Epithelial cell of esophagus (primary cell): ENCODE data around the gene NEK6.

ENCODE experiments used
- DNase-seq: peaks from one replicate; pipeline ENCODE4 v3.0.0; 2010; ENCODE audit warnings: low read depth
- H3K4me3 ChIP-seq: 2 replicates; pipeline ENCODE4 v1.5.1; 2011; ENCODE audit warnings: mild to moderate bottlenecking, low read length, control low read depth
- CTCF ChIP-seq: IDR thresholded peaks from 2 replicates; pipeline ENCODE4 v1.5.1; 2011; ENCODE audit warnings: low read depth, mild to moderate bottlenecking, low read length, control low read depth, inconsistent platforms; ENCODE audit not compliant: insufficient read depth; ENCODE audit errors: missing control alignments

The NEK6 gene

DNA sequence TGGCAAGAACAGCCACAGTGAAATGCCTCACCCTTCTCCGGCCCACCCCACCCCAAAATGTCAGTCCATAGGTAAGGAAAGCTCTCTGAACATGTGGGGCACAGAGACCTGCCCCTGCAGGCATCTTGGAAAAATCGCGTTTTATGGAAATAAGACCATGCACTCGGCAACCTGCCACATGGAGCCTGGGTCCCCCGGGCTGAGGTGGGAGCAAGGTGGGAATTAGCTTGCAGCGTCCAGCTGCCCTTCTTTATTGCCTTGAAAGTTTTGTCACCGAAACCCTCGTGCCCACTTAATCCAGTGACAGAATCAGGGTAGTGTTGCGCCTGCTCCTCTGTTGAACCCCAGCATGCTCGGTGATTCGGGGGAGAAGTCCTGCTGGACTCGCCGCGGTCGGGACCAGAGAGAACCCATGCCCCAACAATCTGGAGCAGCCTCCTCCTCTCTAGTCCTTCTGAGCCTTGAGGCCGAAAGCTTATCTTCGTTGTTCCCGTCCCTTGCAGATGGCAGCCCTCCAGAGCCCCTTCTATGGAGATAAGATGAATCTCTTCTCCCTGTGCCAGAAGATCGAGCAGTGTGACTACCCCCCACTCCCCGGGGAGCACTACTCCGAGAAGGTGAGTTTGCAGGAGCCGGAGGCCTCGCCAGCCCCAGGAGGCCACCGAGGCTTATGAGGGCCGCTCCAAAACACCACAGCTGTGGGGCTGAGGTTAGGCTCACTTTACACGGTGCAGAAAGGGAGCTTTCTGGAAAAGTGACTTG lies 89.6 kb downstream of the NEK6 start:
- no peak for TF ChIP-seq CTCF
- DNase-seq: no peak
- no peak overlapping the region for H3K4me3 ChIP-seq

DNA sequence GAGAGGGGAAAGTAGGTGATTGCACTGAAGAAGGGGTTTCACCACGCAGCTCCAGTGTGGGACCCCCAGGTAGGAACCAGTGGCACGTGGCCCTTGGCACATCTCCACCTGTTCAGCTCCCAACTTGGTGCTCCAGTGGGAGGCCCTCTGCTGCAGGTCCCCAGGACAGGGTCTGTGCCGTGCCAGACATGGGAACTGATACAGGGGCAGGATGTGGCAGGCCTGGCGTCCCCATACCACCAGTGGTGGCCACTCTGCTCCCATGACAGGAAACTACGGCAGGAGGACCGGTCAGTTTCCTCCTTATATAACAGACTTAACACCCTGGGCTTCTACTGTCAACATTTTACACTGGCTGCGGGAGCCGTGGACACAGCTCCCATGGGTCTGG lies 90.2 kb downstream of the NEK6 start:
- H3K4me3 ChIP-seq: no peak overlapping the region
- no peak for DNase-seq
- TF ChIP-seq CTCF: no peak

DNA sequence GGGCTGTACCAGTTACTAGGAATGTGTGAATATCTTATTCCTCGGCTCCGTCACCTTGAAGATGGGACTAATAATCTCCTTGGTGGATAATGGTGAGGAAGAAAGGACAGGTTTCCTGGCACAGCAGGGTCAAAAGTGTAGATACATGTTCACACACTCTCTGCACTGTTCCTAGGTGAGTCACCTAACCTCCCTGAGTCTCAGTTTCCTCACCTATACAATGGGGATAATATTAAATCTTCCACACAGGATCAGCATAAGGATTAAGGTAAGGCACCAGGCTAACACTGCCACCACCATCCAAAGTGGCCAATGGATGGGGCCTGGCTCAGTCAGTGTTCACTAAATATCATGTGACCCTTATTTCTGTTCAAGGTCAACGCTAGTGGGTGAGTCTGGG lies 90.6 kb downstream of the NEK6 start:
- no peak for DNase-seq
- no peak for TF ChIP-seq CTCF
- H3K4me3 ChIP-seq: no peak overlapping the region

- no peak overlapping the region for H3K4me3 ChIP-seq
- no peak for DNase-seq
- no peak for TF ChIP-seq CTCF
Observed at GRCh38 chr9:124348831-124349230, 91.1 kb downstream of the NEK6 start.

GRCh38 chr9:124349267-124349666 lies 91.5 kb downstream of the NEK6 start:
- no peak for TF ChIP-seq CTCF
- no peak overlapping the region for H3K4me3 ChIP-seq

GRCh38 chr9:124349675-124350493 lies 92.1 kb downstream of the NEK6 start:
- TF ChIP-seq CTCF: no peak
- H3K4me3 ChIP-seq: no peak overlapping the region
- no peak for DNase-seq

More at GRCh38 chr9:124349267-124349666, 91.5 kb downstream of the NEK6 start:
- DNase-seq: no peak
